NCI-H2107 (cell line): ENCODE data around the gene LAMC3.

Experiments used
- DNase-seq: peaks from one replicate; lab custom pipeline; 2025; lab: John Stamatoyannopoulos, UW

The LAMC3 gene

GRCh38 chr9:130979591-130980385, 29.2 kb upstream of the LAMC3 start:
- no peak for DNase-seq

- DNase-seq, result no peak
These were observed 28.4 kb upstream of the LAMC3 start for GRCh38 chr9:130980526-130980925.

- no peak for DNase-seq
These were observed 27.8 kb upstream of the LAMC3 start for GRCh38 chr9:130981002-130981755.

- DNase-seq, result no peak
These were observed 27.2 kb upstream of the LAMC3 start for GRCh38 chr9:130981756-130982137.

GRCh38 chr9:130982636-130983358, 26.2 kb upstream of the LAMC3 start:
- DNase-seq, result no peak

- no peak for DNase-seq
These were observed 25.7 kb upstream of the LAMC3 start for GRCh38 chr9:130983359-130983670.

GRCh38 chr9:130983970-130984369, 25.0 kb upstream of the LAMC3 start:
- DNase-seq, result no peak

GRCh38 chr9:130984521-130984920, 24.5 kb upstream of the LAMC3 start:
- DNase-seq, result no peak

- DNase-seq, result no peak
These were observed 23.9 kb upstream of the LAMC3 start for GRCh38 chr9:130985029-130985428.

GRCh38 chr9:130985606-130986162, 23.3 kb upstream of the LAMC3 start:
- no peak for DNase-seq

GRCh38 chr9:130986356-130986965, 22.5 kb upstream of the LAMC3 start:
- no peak for DNase-seq

GRCh38 chr9:130987054-130987453, 21.9 kb upstream of the LAMC3 start:
- DNase-seq, result no peak

- DNase-seq, result no peak
These were observed 21.1 kb upstream of the LAMC3 start for GRCh38 chr9:130987738-130988399.

GRCh38 chr9:130988400-130988747, 20.6 kb upstream of the LAMC3 start:
- no peak for DNase-seq

GRCh38 chr9:130988905-130989304, 20.1 kb upstream of the LAMC3 start:
- DNase-seq, result no peak

GRCh38 chr9:130989391-130989790, 19.6 kb upstream of the LAMC3 start:
- DNase-seq, result no peak

- no peak for DNase-seq
These were observed 19.1 kb upstream of the LAMC3 start for GRCh38 chr9:130989891-130990290.

- DNase-seq, result no peak
These were observed 18.5 kb upstream of the LAMC3 start for GRCh38 chr9:130990306-130990977.

GRCh38 chr9:130990978-130991777, 17.8 kb upstream of the LAMC3 start:
- no peak for DNase-seq
